ENCODE measurements around the gene WASF1. TPM values are rescaled to one million over a fixed set of nuclear protein-coding genes. Genes with fewer than 3 reads are reported as not detected.
A peak's percentile ranks its signal among the peaks of the same experiment; 100 is the strongest.

The WASF1 gene
- total and polyA plus RNA-seq, 2 donors (not counting 1 experiment from before 2014, with no cell fraction given), result 13.2 to 37.7 TPM

DNA sequence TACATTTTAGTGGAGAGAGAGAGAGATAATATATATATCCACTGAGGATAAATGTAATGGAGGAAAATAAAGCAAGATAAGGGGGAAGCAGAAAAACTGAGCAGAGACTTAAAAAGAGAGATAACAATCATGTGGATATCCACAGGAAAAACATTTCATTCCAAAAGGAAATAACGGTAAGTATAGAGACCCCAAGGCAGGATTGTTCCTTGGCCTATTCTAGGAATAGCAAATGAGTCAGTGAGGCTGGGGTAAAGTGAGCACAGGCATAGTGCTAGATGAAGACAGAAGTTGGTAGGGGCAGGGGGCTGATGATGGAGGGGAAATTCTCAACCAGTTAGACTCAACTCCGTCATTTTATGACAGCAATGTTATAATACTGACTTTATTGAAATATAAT is 12.0 kb upstream of the WASF1 start:
- H3K9ac ChIP-seq (ENCODE audit: insufficient read depth, low read length), result no peak overlapping the region

DNA sequence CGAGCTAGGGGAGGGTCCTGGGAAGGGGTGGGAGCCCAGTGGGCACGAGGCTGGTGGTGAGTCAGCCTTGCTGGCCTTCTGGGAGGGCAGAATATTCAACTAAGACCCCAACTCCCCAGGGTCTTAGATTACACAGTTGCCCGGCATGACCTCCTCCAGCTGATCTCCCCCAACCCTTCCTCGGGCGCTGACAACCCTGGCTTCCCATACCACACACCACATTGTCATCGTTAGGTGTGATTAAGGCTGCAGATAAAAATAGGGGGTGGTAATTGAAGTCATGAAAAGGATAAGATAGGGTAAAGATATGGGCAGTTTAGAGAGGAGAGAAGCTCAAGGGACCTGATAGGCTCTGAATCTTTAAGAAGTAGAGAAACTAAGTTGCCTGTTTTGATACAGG is 11.3 kb upstream of the WASF1 start:
- Histone ChIP-seq H3K9ac (ENCODE audit: insufficient read depth, low read length) (no peak overlapping the region), H3K4me3 (replicated peaks in 1 of 4; ENCODE audit: control extremely low read depth in 1 of 4, insufficient read depth in 1 of 4, low read depth in 3 of 4, low read length in 4 of 4) (no peak overlapping the region), H3K27me3 (ENCODE audit: control insufficient read depth, insufficient read depth, low read length) (no peaks in the 10 kb centered on the region), H3K4me1 (ENCODE audit: control insufficient read depth, extremely low read depth, insufficient read depth, low read length) (no peaks in the 10 kb centered on the region), H2AFZ (ENCODE audit: low read length) (no peak overlapping the region), H3K4me2 (ENCODE audit: extremely low read depth, insufficient read depth, low read length) (no peak overlapping the region), H3K27ac (ENCODE audit: insufficient read depth, low read length) (no peak overlapping the region), H3K79me2 (ENCODE audit: control insufficient read depth, insufficient read depth, low read length) (peaks cover 45% of the 10 kb centered on the region), H3K9me3 (ENCODE audit: control insufficient read depth, insufficient read depth, low read depth, low read length) (no peaks in the 10 kb centered on the region), H4K20me1 (ENCODE audit: control insufficient read depth, extremely low read depth, insufficient read depth, low read length) (no peaks in the 10 kb centered on the region), H3K36me3 (ENCODE audit: control insufficient read depth, insufficient read depth, low read length) (peaks cover 2% of the 10 kb centered on the region)
- DNase-seq (ENCODE audit: low read depth in 2 of 2), result no peak
- no peak for TF ChIP-seq EZH2 (IDR thresholded peaks at IDR 0.05; ENCODE audit: low read length, missing control alignments)
- TF ChIP-seq, protein P1, sequence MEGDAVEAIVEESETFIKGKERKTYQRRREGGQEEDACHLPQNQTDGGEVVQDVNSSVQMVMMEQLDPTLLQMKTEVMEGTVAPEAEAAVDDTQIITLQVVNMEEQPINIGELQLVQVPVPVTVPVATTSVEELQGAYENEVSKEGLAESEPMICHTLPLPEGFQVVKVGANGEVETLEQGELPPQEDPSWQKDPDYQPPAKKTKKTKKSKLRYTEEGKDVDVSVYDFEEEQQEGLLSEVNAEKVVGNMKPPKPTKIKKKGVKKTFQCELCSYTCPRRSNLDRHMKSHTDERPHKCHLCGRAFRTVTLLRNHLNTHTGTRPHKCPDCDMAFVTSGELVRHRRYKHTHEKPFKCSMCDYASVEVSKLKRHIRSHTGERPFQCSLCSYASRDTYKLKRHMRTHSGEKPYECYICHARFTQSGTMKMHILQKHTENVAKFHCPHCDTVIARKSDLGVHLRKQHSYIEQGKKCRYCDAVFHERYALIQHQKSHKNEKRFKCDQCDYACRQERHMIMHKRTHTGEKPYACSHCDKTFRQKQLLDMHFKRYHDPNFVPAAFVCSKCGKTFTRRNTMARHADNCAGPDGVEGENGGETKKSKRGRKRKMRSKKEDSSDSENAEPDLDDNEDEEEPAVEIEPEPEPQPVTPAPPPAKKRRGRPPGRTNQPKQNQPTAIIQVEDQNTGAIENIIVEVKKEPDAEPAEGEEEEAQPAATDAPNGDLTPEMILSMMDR (conservative IDR thresholded peaks at IDR 0.05 in 1 of 2, IDR thresholded peaks at IDR 0.05 in 1 of 2; ENCODE audit: low read depth in 1 of 2, low read length in 2 of 2), result no peak

More for the DNA sequence above, 12.0 kb upstream of the WASF1 start:
- Histone ChIP-seq H4K20me1 (ENCODE audit: control insufficient read depth, extremely low read depth, insufficient read depth, low read length) (no peaks in the 10 kb centered on the region), H3K4me2 (ENCODE audit: extremely low read depth, insufficient read depth, low read length) (no peak overlapping the region), H3K27ac (ENCODE audit: insufficient read depth, low read length) (no peak overlapping the region), H2AFZ (ENCODE audit: low read length) (no peak overlapping the region), H3K4me3 (replicated peaks in 1 of 4; ENCODE audit: control extremely low read depth in 1 of 4, insufficient read depth in 1 of 4, low read depth in 3 of 4, low read length in 4 of 4) (no peak overlapping the region), H3K9me3 (ENCODE audit: control insufficient read depth, insufficient read depth, low read depth, low read length) (no peaks in the 10 kb centered on the region), H3K36me3 (ENCODE audit: control insufficient read depth, insufficient read depth, low read length) (peaks cover 2% of the 10 kb centered on the region), H3K79me2 (ENCODE audit: control insufficient read depth, insufficient read depth, low read length) (peaks cover 37% of the 10 kb centered on the region), H3K27me3 (ENCODE audit: control insufficient read depth, insufficient read depth, low read length) (no peaks in the 10 kb centered on the region), H3K4me1 (ENCODE audit: control insufficient read depth, extremely low read depth, insufficient read depth, low read length) (no peaks in the 10 kb centered on the region)
- DNase-seq (ENCODE audit: low read depth in 2 of 2), result no peak
- TF ChIP-seq, protein P1 (conservative IDR thresholded peaks at IDR 0.05 in 1 of 2, IDR thresholded peaks at IDR 0.05 in 1 of 2; ENCODE audit: low read depth in 1 of 2, low read length in 2 of 2), result no peak
- TF ChIP-seq EZH2 (IDR thresholded peaks at IDR 0.05; ENCODE audit: low read length, missing control alignments), result no peak

DNA sequence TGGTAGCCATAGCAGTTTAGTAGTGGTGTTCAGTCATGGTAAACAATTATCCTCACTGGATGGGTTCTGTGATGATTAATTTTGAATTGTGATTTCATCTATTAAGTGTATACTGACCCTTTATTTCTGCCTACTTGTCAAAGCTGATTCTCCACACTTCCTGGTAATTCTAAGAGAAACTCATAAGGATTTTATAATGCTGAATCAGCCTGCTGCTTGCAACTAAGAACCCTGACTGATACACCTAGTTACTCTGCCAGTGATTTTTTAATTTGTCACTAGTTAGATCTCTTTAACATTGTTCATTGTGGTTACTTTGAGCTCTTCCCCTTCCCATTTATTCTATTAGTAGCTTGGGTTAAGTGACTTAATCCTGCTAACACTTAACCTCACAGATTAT is 9.3 kb upstream of the WASF1 start:
- Histone ChIP-seq H2AFZ (ENCODE audit: low read length) (no peak overlapping the region), H3K4me1 (ENCODE audit: control insufficient read depth, extremely low read depth, insufficient read depth, low read length) (no peaks in the 10 kb centered on the region), H3K27ac (ENCODE audit: insufficient read depth, low read length) (no peak overlapping the region), H3K27me3 (ENCODE audit: control insufficient read depth, insufficient read depth, low read length) (no peaks in the 10 kb centered on the region), H3K9me3 (ENCODE audit: control insufficient read depth, insufficient read depth, low read depth, low read length) (no peaks in the 10 kb centered on the region), H3K4me2 (ENCODE audit: extremely low read depth, insufficient read depth, low read length) (no peak overlapping the region), H4K20me1 (ENCODE audit: control insufficient read depth, extremely low read depth, insufficient read depth, low read length) (no peaks in the 10 kb centered on the region), H3K4me3 (replicated peaks in 1 of 4; ENCODE audit: control extremely low read depth in 1 of 4, insufficient read depth in 1 of 4, low read depth in 3 of 4, low read length in 4 of 4) (no peak overlapping the region), H3K79me2 (ENCODE audit: control insufficient read depth, insufficient read depth, low read length) (peaks cover 61% of the 10 kb centered on the region), H3K9ac (ENCODE audit: insufficient read depth, low read length) (no peak overlapping the region), H3K36me3 (ENCODE audit: control insufficient read depth, insufficient read depth, low read length) (no peaks in the 10 kb centered on the region)
- TF ChIP-seq, protein P1 (conservative IDR thresholded peaks at IDR 0.05 in 1 of 2, IDR thresholded peaks at IDR 0.05 in 1 of 2; ENCODE audit: low read depth in 1 of 2, low read length in 2 of 2), result no peak
- no peak for TF ChIP-seq EZH2 (IDR thresholded peaks at IDR 0.05; ENCODE audit: low read length, missing control alignments)
- peak in 1 of 2 donors; percentile 47 for DNase-seq (ENCODE audit: low read depth in 2 of 2)
